MM.1S (cell line): Measurements from ENCODE around the gene FGF5.

Source experiments
- DNase-seq: peaks from one replicate; pipeline ENCODE4 v3.0.0-alpha.2; 2015
- H2AFZ ChIP-seq: fragments of 300-600 bp; sonication (generic); 2 replicates; pipeline ENCODE4 v1.6.0; 2016; ENCODE audit warnings: antibody characterized with exemption, low read length
- H3F3A ChIP-seq: fragments of 300-600 bp; sonication (generic); 2 replicates; pipeline ENCODE4 v1.6.1; 2016; ENCODE audit warnings: mild to moderate bottlenecking, antibody characterized with exemption, low read length, moderate library complexity, mixed read lengths; ENCODE audit not compliant: insufficient read depth
- H3K27ac ChIP-seq: fragments of 300-600 bp; sonication (generic); 2 replicates; pipeline ENCODE4 v1.5.1; 2016; ENCODE audit warnings: mild to moderate bottlenecking, low read length
- H3K27me3 ChIP-seq: fragments of 300-600 bp; sonication (generic); replicated peaks from 2 replicates; pipeline ENCODE4 v1.6.0; 2016; ENCODE audit warnings: low read length; ENCODE audit not compliant: insufficient read depth
- H3K36me3 ChIP-seq: fragments of 300-600 bp; sonication (generic); replicated peaks from 2 replicates; pipeline ENCODE4 v1.6.1; 2016; ENCODE audit warnings: mild to moderate bottlenecking, low read length, mixed read lengths; ENCODE audit not compliant: insufficient read depth
- H3K4me1 ChIP-seq: fragments of 300-600 bp; sonication (generic); 2 replicates; pipeline ENCODE4 v1.6.1; 2016; ENCODE audit warnings: low read length, mixed read lengths
- H3K4me2 ChIP-seq: fragments of 300-600 bp; sonication (generic); 2 replicates; pipeline ENCODE4 v1.6.0; 2016; ENCODE audit warnings: low read depth, low read length
- H3K4me3 ChIP-seq: fragments of 300-600 bp; sonication (generic); 2 replicates; pipeline ENCODE4 v1.5.1; 2016; ENCODE audit warnings: low read length, mixed read lengths
- H3K79me2 ChIP-seq: fragments of 300-600 bp; sonication (generic); 2 replicates; pipeline ENCODE4 v1.6.1; 2016; ENCODE audit warnings: mixed run types, low read length, mixed read lengths
- H3K9ac ChIP-seq: fragments of 300-600 bp; sonication (generic); 2 replicates; pipeline ENCODE4 v1.6.1; 2016; ENCODE audit warnings: low read length, mixed read lengths
- H3K9me2 ChIP-seq: fragments of 300-600 bp; sonication (generic); replicated peaks from 2 replicates; pipeline ENCODE4 v1.6.1; 2016; ENCODE audit warnings: mild to moderate bottlenecking, low read length, mixed read lengths; ENCODE audit not compliant: insufficient read depth
- H3K9me3 ChIP-seq: fragments of 300-600 bp; sonication (generic); replicated peaks from 2 replicates; pipeline ENCODE4 v1.6.1; 2016; ENCODE audit warnings: mild to moderate bottlenecking, low read length, mixed read lengths; ENCODE audit not compliant: insufficient read depth
- H4K20me1 ChIP-seq: fragments of 300-600 bp; sonication (generic); 2 replicates; pipeline ENCODE4 v1.6.1; 2016; ENCODE audit warnings: mild to moderate bottlenecking, low read length, moderate library complexity, mixed read lengths; ENCODE audit not compliant: insufficient read depth
- CTCF ChIP-seq: fragments of 300-600 bp; sonication (generic); IDR thresholded peaks from 2 replicates; pipeline ENCODE4 v1.5.1; 2016; ENCODE audit warnings: antibody characterized with exemption, low read length, mixed read lengths
- EZH2 ChIP-seq: fragments of 300-600 bp; sonication (generic); optimal IDR thresholded peaks from 2 replicates; pipeline ENCODE3; 2017; ENCODE audit warnings: low read depth, mild to moderate bottlenecking, antibody characterized with exemption, low read length, mixed read lengths
- EZH2phosphoT487 ChIP-seq: fragments of 300-600 bp; sonication (generic); IDR thresholded peaks from 2 replicates; pipeline ENCODE4 v1.6.1; 2018; ENCODE audit warnings: antibody characterized with exemption, low read length

FGF5 gene

GRCh38 chr4:80221161-80221560 lies 45.3 kb upstream of the FGF5 start:
- Histone ChIP-seq H3K4me2 (no peak overlapping the region), H3K4me1 (no peaks in the 10 kb centered on the region), H2AFZ (no peak overlapping the region), H3K79me2 (no peaks in the 10 kb centered on the region), H3K27me3 (no peaks in the 10 kb centered on the region), H3K9ac (no peak overlapping the region), H3F3A (no peaks in the 10 kb centered on the region), H4K20me1 (no peaks in the 10 kb centered on the region), H3K9me2 (no peaks in the 10 kb centered on the region), H3K27ac (no peak overlapping the region), H3K4me3 (no peak overlapping the region), H3K9me3 (no peaks in the 10 kb centered on the region), H3K36me3 (no peaks in the 10 kb centered on the region)
- TF ChIP-seq EZH2phosphoT487 (no peak), CTCF (peak; percentile 35)
- peak; percentile 33 for DNase-seq

GRCh38 chr4:80225595-80225994 lies 40.9 kb upstream of the FGF5 start:
- no peak overlapping the region for H2AFZ ChIP-seq

GRCh38 chr4:80226094-80226493 lies 40.4 kb upstream of the FGF5 start:
- H3K27me3 ChIP-seq: no peaks in the 10 kb centered on the region
- no peak for DNase-seq
- no peak for TF ChIP-seq CTCF
- no peak for TF ChIP-seq EZH2
- no peak for TF ChIP-seq EZH2phosphoT487
- H4K20me1 ChIP-seq: no peaks in the 10 kb centered on the region
- peaks cover 11% of the 10 kb centered on the region; the same call in 1 of the 2 replicates for H3F3A ChIP-seq
- H3K27ac ChIP-seq: no peak overlapping the region
- no peak overlapping the region for H3K9ac ChIP-seq
- H3K9me3 ChIP-seq: no peaks in the 10 kb centered on the region
- no peaks in the 10 kb centered on the region for H3K79me2 ChIP-seq
- no peaks in the 10 kb centered on the region for H3K9me2 ChIP-seq
- H3K4me1 ChIP-seq: peaks cover 24% of the 10 kb centered on the region
- no peaks in the 10 kb centered on the region for H3K36me3 ChIP-seq
- no peak overlapping the region for H3K4me2 ChIP-seq
- no peak overlapping the region for H3K4me3 ChIP-seq
- H2AFZ ChIP-seq: no peak overlapping the region

More at GRCh38 chr4:80225595-80225994, 40.9 kb upstream of the FGF5 start:
- no peaks in the 10 kb centered on the region for H3K9me3 ChIP-seq
- no peak for TF ChIP-seq CTCF
- no peak for TF ChIP-seq EZH2
- no peak overlapping the region for H3K9ac ChIP-seq
- H3K4me2 ChIP-seq: no peak overlapping the region
- DNase-seq: no peak
- no peak overlapping the region for H3K27ac ChIP-seq
- H3K9me2 ChIP-seq: no peaks in the 10 kb centered on the region
- H4K20me1 ChIP-seq: no peaks in the 10 kb centered on the region
- H3F3A ChIP-seq: peaks cover 11% of the 10 kb centered on the region; the same call in 1 of the 2 replicates
- H3K4me3 ChIP-seq: no peak overlapping the region
- peaks cover 24% of the 10 kb centered on the region for H3K4me1 ChIP-seq
- H3K36me3 ChIP-seq: no peaks in the 10 kb centered on the region
- no peaks in the 10 kb centered on the region for H3K79me2 ChIP-seq
- no peaks in the 10 kb centered on the region for H3K27me3 ChIP-seq
